ENCODE measurements around the gene DSN1. TPM values are rescaled to one million over a fixed set of nuclear protein-coding genes. Genes with fewer than 3 reads are reported as not detected.
"Not testable (repeated sequence)": the region's sequence is repeated elsewhere in the genome, so short reads cannot be mapped to it uniquely, and the experiment has no call there.

Gene DSN1
- total RNA-seq, 6 experiments from 2014 or later = 8.6 to 15.7 (median 14.0) TPM

- peak; percentile 49 for DNase-seq
- no peak for TF ChIP-seq CTCF (IDR thresholded peaks at IDR 0.05)
- H3K4me3 Mint-ChIP-seq = no peak overlapping the region
- peak overlapping the region; percentile 60 for H3K27ac Mint-ChIP-seq
- H3K4me1 Mint-ChIP-seq (ENCODE audit: low read depth) = peaks cover 8% of the 10 kb centered on the region
- peaks cover 33% of the 10 kb centered on the region for H3K36me3 Mint-ChIP-seq (ENCODE audit: low read depth)
- peaks cover 3% of the 10 kb centered on the region; the same call in 1 of the 2 replicates for H3K27me3 Mint-ChIP-seq (ENCODE audit: insufficient read depth)
- no peaks in the 10 kb centered on the region for H3K9me3 Mint-ChIP-seq
Observed at GRCh38 chr20:36802326-36803222, 29.0 kb upstream of the DSN1 start.

GRCh38 chr20:36800410-36800809 is 26.8 kb upstream of the DSN1 start:
- H3K4me1 Mint-ChIP-seq (ENCODE audit: low read depth) = peaks cover 8% of the 10 kb centered on the region
- DNase-seq = no peak
- no peaks in the 10 kb centered on the region for H3K9me3 Mint-ChIP-seq
- peaks cover 3% of the 10 kb centered on the region; the same call in 1 of the 2 replicates for H3K27me3 Mint-ChIP-seq (ENCODE audit: insufficient read depth)
- no peak for TF ChIP-seq CTCF (IDR thresholded peaks at IDR 0.05)
- no peak overlapping the region for H3K4me3 Mint-ChIP-seq
- no peak overlapping the region for H3K27ac Mint-ChIP-seq
- peaks cover 35% of the 10 kb centered on the region for H3K36me3 Mint-ChIP-seq (ENCODE audit: low read depth)

GRCh38 chr20:36799313-36799712 is 25.8 kb upstream of the DSN1 start:
- H3K27me3 Mint-ChIP-seq (ENCODE audit: insufficient read depth); H3K9me3 Mint-ChIP-seq; DNase-seq; H3K27ac Mint-ChIP-seq; H3K4me1 Mint-ChIP-seq (ENCODE audit: low read depth); H3K4me3 Mint-ChIP-seq: not testable (repeated sequence)
- H3K36me3 Mint-ChIP-seq (ENCODE audit: low read depth) = peaks cover 38% of the 10 kb centered on the region

GRCh38 chr20:36796875-36797274 is 23.3 kb upstream of the DSN1 start:
- H3K27ac Mint-ChIP-seq = no peak overlapping the region
- no peak for DNase-seq
- H3K36me3 Mint-ChIP-seq (ENCODE audit: low read depth) = peaks cover 33% of the 10 kb centered on the region
- H3K4me1 Mint-ChIP-seq (ENCODE audit: low read depth) = no peaks in the 10 kb centered on the region
- no peak for TF ChIP-seq CTCF (IDR thresholded peaks at IDR 0.05)
- no peak overlapping the region for H3K4me3 Mint-ChIP-seq
- H3K27me3 Mint-ChIP-seq (ENCODE audit: insufficient read depth) = peaks cover 2% of the 10 kb centered on the region
- no peaks in the 10 kb centered on the region for H3K9me3 Mint-ChIP-seq

GRCh38 chr20:36796117-36796516 is 22.6 kb upstream of the DSN1 start:
- peaks cover 39% of the 10 kb centered on the region for H3K36me3 Mint-ChIP-seq (ENCODE audit: low read depth)
- H3K4me3 Mint-ChIP-seq = no peak overlapping the region
- no peaks in the 10 kb centered on the region for H3K4me1 Mint-ChIP-seq (ENCODE audit: low read depth)
- H3K27me3 Mint-ChIP-seq (ENCODE audit: insufficient read depth) = peaks cover 2% of the 10 kb centered on the region
- H3K27ac Mint-ChIP-seq = no peak overlapping the region
- DNase-seq = no peak
- no peaks in the 10 kb centered on the region for H3K9me3 Mint-ChIP-seq
- TF ChIP-seq CTCF (IDR thresholded peaks at IDR 0.05) = no peak

- Mint-ChIP-seq H3K27me3 (ENCODE audit: insufficient read depth) (peaks cover 2% of the 10 kb centered on the region), H3K36me3 (ENCODE audit: low read depth) (peaks cover 39% of the 10 kb centered on the region), H3K27ac (no peak overlapping the region; the same call in 1 of the 2 replicates), H3K4me3 (no peak overlapping the region), H3K4me1 (ENCODE audit: low read depth) (no peaks in the 10 kb centered on the region), H3K9me3 (no peaks in the 10 kb centered on the region)
- no peak for DNase-seq
- TF ChIP-seq CTCF (IDR thresholded peaks at IDR 0.05) = no peak
Observed at GRCh38 chr20:36795691-36796090, 22.1 kb upstream of the DSN1 start.
